ENCODE measurements around the gene ANG.

GRCh38 chr14:20682127-20682434 is 6.5 kb upstream of the ANG start:
- TF ChIP-seq, protein P1, sequence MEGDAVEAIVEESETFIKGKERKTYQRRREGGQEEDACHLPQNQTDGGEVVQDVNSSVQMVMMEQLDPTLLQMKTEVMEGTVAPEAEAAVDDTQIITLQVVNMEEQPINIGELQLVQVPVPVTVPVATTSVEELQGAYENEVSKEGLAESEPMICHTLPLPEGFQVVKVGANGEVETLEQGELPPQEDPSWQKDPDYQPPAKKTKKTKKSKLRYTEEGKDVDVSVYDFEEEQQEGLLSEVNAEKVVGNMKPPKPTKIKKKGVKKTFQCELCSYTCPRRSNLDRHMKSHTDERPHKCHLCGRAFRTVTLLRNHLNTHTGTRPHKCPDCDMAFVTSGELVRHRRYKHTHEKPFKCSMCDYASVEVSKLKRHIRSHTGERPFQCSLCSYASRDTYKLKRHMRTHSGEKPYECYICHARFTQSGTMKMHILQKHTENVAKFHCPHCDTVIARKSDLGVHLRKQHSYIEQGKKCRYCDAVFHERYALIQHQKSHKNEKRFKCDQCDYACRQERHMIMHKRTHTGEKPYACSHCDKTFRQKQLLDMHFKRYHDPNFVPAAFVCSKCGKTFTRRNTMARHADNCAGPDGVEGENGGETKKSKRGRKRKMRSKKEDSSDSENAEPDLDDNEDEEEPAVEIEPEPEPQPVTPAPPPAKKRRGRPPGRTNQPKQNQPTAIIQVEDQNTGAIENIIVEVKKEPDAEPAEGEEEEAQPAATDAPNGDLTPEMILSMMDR (conservative IDR thresholded peaks at IDR 0.05; ENCODE audit: low read depth, low read length), result no peak
- no peak for TF ChIP-seq EZH2 (IDR thresholded peaks at IDR 0.05; ENCODE audit: borderline replicate concordance, low read depth, low read length, poor library complexity, severe bottlenecking)

All from A673 (cell line).